NK-92 treated with Interleukin-12 subunit alpha and Interleukin-12 subunit beta, amount 100 ng/mL, for 24 hours (cell line): ENCODE data around the gene DDX5.

Experiments used
- DNase-seq: peaks from one replicate; lab custom pipeline; 2025; lab: John Stamatoyannopoulos, UW

Gene DDX5

DNA sequence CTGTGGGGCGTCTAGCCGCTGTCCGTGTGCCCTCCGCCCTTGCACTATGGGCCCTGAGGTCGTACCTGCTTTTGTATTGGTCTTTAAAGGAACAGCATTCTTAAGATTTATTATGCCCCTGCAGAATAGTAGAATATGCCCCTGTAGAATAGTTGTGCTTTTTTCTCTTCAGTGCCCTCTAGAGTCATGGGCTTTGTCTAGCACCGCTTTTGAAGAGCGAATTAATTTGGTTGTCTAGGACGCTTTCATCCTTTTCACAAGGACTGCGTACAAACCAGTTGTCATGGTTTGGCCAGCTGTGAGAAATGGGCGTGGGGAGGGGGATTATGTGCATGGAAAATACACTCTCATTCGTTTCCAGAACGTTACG is 1.3 kb upstream of the DDX5 start:
- no peak for DNase-seq

DNA sequence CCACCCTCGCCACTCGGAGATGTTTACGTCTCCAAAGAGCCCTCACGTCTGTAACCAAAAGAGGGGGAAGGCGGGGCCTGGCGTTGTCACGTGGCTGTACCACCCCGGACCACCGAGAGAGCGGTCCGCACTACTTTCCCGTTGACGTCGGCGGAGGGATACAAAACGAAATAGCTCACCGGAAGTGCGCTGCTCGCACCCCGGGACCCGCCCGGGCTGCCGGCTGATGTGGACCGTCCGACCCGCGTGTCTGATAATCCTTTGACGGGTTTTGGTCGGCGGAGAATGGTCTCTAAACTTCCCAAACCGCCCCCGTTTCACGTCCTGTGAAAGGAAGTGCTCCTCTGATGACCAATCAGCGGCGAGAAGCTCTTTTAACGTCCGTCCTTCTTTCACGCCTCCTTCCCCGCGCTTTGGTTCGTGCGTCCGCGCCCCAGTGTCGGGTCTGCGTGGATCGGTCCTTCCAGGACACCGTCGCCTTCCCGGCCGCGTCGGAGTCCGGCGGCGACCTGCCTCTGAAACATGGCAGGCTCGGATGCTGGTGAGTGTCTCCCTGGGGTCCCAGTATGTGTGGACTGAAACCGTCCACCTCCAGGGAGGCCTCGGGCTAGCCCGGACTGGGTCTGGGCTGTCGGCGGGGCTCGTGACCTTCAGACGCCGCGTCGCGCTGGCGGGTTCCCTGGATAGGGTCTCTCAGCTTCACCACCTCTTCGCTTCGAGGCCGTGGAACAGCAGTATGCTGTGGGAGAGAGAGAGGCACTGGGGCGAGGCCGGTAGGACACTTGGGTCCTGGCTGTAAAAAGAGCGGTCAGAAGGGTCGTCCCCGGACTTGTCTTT is 705 bp upstream of the DDX5 start, which contains the start of gene CEP95:
Gene CEP95 (plus strand): TSS at position 402 of the 837 bp plus-strand sequence. CDS start 121 bp downstream, at position 523.
- DNase-seq: peak; percentile 100

DNA sequence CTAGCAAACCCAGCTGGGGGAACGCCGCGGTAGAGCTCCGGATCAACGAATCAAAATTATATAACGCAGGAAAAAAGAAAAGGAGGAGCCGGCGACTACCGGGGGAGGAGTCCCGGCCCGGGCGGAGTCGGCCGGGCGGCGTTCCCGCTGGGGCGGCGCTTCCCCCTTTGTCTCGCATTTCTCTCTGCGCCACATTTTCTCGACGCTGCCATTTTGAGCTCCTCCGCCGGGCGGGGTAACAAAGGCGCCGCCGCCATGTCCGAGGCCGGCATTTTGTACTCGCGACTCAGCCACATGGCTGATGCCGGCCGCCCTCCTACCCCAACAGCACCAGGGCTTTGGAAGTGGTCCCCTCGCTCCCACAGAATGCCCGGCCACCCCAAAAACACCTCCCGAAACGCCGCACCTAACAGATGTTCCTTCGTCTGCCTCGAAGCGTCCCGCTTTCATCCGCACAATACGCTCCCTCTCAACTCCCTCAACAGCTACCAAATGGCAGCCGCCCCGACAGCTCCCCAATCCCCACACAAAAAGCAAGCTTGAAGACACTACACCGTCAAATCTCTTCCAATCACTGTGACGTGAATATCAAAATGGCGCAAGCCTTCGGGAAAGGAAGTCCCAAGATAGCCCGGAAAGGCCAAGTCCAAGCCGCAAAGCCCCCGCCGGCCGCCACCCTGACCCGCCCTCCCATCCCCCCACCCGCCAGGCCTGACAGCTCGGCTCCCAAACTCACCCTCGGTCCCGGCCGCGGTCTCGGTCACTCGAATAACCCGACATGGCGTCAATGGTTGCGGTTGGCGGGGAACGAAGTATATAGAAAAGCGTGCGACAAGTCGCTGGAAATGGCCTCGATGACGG is 519 bp downstream of the DDX5 start:
- peak; percentile 72 for DNase-seq

DNA sequence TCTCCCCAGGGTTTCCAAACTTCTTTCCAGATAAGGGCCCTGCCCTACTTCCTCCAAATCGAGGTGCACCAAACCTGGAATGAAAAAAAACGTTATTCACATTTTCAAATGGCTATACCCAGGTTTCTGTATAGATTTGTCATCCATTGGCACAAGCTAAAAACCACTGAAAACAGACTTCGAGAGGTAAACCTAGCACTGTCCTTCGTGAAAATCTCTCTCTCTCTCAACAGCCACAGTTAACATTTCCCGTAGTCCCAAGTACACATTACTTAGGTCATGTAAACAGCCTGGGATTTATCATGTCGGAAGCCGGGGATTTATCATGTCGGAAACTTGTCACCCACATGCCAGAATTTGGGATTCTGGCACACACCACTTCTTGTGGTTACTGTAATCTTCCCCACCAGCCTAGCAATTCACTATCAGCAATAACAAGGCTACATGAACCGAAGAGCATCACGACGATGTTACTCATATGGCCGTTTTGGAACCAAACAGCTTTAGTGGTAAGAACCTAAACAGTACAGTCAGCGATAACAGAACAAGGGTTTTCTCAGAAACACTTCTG is 1.2 kb downstream of the DDX5 start:
- DNase-seq: no peak

DNA sequence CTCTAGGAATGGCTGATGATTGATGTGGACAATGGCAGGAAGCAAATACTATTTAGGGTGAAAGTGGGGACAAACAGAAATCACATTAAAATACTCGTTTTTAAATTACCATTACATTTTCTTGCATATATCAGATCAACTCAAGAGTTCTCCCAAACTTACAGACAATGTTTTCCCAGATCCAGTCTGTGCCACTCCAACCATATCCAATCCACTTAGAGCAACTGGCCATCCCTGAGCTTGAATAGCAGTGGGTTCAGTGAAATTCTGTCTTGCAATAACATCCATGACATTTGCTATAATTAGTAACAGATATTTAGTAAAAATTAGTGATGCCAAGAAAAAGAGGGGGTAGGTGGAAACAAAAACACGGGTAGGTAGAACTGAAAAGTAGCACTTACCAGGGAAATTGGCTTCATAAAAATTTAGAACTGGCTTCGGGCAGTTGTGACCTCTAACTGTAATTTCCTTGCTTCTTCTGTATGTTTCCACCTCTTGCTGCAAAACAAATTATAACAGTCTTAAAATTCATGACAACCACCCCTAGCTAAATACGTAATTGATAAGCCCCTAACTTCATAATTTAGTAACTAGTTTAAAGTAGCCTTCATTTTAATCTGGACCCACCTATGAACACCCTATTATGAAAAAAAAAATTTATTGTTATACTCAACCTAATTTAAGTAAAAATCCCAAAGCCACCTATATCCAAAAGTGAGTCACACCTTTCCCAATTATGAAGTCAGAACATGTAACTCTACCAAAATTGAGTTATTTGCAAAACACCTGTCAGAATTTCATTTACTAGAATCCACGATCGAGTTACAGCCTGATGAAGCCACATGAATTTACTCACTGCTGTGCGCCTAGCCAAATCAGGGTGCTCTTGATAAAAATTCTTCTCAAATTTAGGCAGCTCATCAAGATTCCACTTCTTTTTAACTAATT is 2.0 kb downstream of the DDX5 start:
- DNase-seq: no peak

DNA sequence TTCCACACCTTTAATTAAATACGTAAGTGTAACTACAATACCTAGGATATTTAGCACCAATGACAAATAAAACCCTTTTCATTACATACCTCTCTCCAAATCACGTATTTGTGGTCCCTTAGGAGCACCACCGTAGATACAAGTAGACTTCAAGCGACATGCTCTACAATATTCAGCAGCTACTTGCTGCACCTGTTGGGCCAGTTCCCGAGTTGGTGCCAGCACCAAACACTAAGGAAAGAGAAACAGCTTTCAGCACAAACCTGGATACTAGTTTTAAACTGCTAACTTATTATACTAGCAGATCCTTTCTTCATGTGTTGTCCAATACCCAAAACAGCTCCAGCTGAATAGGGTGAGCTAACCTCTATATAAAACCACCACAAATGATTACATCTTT is 2.7 kb downstream of the DDX5 start:
- DNase-seq: no peak

DNA sequence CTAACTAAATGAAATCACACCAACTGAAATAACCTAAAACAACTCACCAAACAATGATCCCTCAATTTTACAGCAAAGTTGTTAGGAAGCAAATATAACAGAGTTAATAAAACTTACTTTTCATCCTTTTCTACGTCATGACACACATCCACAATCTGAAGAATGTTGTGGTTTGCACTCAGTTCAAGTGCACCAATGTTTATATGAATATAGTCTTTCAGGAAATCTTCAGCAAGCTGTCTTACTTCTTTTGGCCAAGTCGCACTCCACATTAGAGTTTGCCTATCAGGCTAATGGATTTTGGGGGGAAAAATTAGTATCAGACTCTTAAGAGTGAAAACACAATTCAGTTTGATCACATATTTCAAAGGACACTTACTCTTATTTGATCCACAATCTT is 3.3 kb downstream of the DDX5 start:
- no peak for DNase-seq

DNA sequence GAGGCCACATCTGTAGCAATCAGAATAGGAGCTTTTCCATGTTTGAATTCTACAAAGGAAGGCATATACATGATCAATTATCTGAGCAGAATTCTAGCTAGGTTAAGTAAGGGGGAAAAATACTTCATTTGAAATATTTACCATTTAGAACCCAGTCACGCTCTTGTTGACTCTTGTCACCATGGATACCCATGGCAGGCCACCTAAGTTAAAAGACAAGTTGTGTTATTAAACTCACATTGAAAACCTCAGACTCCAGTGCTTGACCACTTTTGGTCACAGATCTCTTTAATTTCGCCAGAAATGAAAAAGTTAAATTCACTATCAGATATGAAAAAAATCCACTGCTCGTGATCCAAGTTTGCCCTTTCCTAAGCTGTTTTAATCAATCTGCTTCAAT is 4.1 kb downstream of the DDX5 start:
- DNase-seq: no peak

DNA sequence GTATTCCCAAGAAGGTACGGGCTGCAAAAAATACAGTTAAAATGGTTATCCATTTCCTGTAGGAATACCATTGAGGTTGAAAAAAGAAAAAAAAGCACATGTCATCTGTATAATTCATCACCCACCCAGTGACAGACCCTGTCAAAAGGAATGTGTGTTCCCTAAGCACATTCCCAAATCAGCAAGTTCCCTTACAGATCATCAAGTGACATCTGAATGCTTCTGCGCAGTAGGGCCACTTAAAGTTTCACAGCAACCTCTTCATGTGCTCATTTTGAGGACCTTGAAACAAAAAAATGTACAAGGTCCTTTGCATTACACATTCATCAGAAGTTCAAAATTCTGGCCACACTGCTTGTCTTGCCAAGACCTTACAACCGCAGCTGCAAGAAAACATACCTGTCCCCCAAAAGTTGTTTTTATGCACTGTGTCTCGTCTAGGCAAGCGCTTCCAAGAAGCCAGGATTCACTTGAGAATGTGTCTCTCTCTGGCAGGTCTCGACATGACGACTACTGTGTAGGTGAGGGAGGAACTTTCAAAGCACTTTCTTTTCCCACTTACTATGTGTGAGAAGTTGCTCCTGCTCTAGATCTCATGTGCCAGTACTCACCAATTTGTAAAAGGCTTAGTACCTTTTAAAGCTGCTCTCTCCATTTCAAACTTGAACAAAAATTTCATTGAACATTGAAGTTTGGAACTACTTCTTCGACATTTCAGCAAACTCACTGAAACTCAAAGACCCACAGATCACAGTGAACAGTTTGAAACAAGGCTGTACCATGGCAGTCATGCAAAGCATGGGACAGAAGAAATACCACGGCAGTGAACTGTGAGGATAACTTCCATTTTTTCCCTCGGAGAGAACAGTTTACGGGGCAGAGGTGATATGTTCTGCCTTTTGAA is 5.0 kb downstream of the DDX5 start:
- no peak for DNase-seq

DNA sequence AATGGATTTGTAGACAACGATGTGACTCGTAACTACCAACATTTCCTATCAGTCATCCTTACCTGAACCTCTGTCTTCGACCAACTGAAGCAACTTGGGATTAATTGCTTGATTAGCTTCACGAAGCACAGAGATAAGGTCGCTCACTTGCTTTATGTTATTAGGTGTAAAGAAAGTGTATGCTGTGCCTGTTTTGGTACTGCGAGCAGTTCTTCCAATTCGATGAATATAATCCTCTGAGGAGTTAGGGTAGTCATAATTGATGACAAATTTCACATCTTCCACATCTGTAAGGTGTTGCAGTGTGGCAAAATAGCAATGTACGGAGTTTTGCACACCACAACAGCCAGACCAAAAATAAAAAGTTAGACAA is 5.6 kb downstream of the DDX5 start:
- DNase-seq: no peak

DNA sequence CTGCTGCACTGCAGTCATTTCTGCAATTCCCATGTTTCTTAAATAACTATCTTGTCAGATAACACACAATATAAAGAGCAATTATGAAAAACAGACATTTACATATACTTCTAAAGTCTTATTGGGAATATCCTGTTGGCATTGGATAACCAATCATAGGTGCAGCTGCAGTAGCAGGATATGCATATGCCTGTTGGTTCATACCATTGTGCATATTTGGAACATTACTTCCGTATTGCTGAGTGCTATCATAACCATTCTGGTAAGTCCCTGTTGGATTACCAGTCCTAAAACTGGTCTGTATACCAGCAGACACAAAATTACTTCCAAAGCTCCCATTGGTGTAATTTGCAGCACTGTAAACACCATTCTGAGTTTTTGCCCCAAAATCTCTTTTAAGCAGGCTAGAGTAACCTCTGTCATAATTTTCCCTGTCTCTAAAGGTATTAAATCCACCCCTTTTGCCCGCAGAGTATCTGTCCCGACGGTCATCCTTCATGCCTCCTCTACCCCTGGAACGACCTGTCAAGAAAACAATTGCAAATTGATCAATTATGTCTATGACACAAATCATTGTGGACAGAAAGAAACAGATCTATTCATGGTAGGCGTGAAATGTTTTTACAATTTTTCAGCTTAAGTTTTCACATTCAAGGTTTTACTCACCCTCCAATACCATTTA is 6.1 kb downstream of the DDX5 start:
- no peak for DNase-seq

DNA sequence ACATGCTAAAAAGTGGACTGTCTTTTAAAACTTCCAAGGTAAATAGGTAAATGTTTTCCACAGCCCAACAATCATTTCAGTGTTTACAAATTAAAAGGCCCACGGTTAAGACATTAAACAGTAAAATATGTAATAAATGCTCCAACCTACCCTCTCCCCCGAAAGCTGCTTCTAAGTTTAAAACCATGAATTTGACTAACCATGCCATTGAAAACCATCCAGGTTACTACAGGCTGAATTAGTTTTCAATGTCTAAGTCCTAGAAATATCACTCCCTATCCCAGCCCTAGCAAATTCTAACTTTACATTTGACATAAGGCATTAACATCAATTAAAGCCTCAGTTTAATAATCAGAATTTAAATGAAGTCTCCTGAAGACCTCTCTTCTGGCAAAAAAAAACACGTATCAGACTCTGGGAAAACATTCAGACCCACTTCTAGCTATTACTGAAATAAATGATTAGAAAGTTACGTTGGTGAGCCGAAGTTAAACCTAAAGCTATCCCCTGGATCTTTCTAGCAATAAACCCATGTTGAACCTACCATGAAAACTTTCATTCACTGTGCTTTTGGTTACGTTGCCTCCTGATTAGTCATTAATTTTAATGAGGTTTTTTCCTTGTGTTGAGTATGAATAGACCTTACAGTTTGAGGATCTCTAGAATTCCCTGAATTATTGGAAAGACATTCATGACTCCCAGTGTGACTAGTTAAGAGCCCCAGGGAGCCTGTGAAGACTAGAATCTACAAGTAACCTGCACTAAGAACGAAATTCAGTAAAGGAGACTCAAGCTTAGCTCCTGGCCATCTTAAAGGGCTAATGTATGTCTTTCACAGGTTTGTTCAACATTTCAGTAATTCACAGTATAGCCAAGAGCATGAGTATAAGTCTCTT is 7.5 kb downstream of the DDX5 start:
- no peak for DNase-seq

DNA sequence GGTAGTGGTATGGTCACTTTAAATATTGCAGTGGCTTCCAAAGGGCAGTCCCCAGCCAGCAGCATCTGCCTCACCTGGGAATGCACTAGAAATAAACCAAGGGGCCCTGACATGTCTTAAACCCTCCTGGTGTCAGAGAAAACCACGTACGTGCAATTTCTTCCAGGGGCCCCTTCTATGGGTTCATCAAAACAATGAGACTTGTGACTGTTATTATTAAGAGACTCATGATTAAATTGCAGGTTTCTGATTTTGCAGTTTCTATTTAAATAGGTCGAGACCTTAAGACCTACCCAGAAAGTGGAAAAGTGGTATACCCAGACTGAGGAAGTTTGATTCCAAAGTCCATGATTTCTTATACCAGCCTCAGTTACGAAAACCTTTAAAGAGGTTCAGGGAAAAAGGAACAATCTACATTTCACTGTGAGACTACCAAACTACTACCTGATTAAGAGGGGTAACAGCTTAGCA is 8.5 kb downstream of the DDX5 start:
- no peak for DNase-seq

DNA sequence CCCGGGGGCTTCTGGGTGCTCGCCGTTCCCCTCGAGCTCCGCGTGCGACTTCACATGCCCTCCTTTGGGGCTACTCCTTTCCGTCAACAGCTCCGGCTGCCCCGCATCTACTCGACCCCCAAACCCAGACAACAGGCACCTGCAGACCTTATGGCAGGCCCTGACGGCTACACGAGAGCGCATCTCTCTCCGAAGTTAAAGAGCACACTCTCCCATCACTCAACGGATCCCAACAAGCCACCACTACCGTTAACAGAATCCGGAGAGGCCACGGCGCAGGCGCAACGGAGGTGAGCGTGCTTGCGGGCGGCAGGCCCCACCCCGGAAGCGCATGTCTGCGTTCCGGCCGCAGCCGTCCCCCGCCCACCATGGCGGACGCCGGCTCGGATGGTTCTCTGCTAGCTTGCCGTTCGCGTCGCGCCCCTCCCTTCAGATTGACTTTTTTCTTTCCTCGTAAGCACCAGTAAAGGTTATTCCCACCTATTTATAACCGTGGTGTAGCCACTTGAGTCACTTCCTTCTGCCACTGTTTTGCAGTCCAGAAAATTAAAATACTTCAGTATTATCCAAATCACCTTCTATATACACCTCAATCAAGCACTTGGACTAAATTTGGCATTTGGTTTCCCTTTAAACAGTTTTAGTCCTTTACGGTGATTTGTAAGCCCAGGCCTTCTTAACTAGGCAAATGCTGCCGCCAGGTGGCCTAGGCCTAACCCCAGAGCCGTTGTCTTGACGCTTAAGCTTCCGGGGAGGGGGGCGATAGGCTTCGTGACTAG is 9.1 kb downstream of the DDX5 start, which contains the start of gene POLG2:
Gene POLG2 (minus strand): TSS at position 269 of the 779 bp plus-strand sequence. CDS start 86 bp downstream, at position 183.
- DNase-seq: peak; percentile 87

DNA sequence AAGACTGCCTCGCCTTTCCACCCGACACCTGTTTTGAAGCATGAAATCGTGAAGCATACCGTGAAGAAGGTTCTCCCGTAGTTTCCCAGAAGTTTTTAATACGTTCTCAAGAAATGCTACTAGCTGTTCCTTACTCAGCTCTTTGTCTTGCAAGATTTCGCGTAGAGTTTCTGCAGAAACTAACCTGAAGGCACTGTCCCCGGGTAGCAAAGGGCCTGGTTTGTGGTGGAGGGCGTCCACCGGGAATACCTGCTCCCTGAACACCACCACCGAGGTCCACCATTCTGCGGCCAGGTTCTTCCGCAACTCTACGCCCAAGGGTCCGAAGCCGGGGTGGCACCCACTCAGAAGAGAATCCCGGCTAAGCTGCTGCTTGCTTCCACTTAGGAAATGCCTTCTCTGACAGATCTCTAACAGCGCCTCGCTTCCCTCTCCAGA is 9.7 kb downstream of the DDX5 start:
- peak; percentile 51 for DNase-seq

DNA sequence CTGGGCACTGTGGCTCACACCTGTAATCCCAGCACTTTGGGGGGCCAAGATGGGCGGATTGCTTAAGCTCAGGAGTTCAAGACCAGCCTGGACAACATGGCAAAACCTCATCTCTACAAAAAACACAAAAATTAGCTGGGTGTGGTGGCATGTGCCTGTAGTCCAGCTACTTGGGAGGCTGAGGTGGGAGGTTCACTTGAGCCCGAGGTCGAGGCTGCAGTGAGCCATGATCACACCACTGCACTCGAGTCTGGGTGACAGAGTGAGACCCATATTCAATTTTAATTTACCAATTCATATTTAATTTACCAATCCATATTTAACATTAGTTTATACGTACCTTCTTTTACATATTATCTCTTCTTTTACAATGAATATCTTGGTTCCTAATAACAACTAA is 10.8 kb downstream of the DDX5 start:
- DNase-seq: peak; percentile 5

DNA sequence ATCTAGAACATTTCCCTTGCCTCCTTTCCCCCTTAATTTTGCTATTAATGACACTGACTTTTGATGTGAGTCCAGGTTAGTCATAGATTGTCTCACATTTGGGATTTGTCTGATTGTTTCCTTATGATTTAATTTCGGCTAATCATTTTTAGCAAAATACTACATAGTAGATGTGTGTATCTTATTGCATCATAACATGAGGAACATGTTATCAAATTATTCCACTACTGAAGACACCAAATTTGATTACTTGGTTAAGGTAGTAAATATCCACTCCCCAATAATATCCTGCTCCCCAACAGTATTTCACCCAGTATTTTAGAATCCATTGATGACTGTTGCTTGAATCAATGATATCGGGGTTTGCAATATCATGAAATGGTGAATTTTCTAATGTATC is 12.0 kb downstream of the DDX5 start:
- DNase-seq: no peak
